OCI-LY1 (cell line): Measurements from ENCODE around the gene ELOA.

ENCODE experiments used
- H2AFZ ChIP-seq: fragments of 200-600 bp; sonication (generic), shearing (Covaris generic); 2 replicates; pipeline ENCODE4 v1.6.0; 2014; ENCODE audit warnings: antibody characterized with exemption, mild to moderate bottlenecking, low read length
- H3F3A ChIP-seq: fragments of 200-600 bp; sonication (generic), shearing (Covaris generic); 2 replicates; pipeline ENCODE4 v1.6.0; 2014; ENCODE audit warnings: mild to moderate bottlenecking, antibody characterized with exemption, low read length, moderate library complexity; ENCODE audit not compliant: insufficient read depth
- H3K27ac ChIP-seq: fragments of 200-600 bp; sonication (generic); 2 replicates; pipeline ENCODE4 v1.5.1; 2014; ENCODE audit warnings: low read length, mixed run types, mild to moderate bottlenecking, low read depth; ENCODE audit not compliant: poor library complexity, severe bottlenecking
- H3K27me3 ChIP-seq: fragments of 200-600 bp; sonication (generic); 2 replicates; pipeline ENCODE4 v1.6.0; 2014; ENCODE audit warnings: antibody characterized with exemption, mild to moderate bottlenecking, low read length, moderate library complexity; ENCODE audit not compliant: insufficient read depth
- H3K36me3 ChIP-seq: fragments of 200-600 bp; sonication (generic); 2 replicates; pipeline ENCODE4 v1.6.1; 2014; ENCODE audit warnings: mild to moderate bottlenecking, antibody characterized with exemption, low read length, moderate library complexity, mixed read lengths; ENCODE audit not compliant: insufficient read depth
- H3K4me1 ChIP-seq: fragments of 200-600 bp; sonication (generic); 2 replicates; pipeline ENCODE4 v1.5.1; 2014; ENCODE audit warnings: mild to moderate bottlenecking, low read length, moderate library complexity; ENCODE audit not compliant: insufficient read depth, severe bottlenecking
- H3K4me2 ChIP-seq: fragments of 200-600 bp; sonication (generic), shearing (Covaris generic); 2 replicates; pipeline ENCODE4 v1.6.1; 2014; ENCODE audit warnings: low read length
- H3K4me3 ChIP-seq: fragments of 200-600 bp; sonication (generic); 2 replicates; pipeline ENCODE4 v1.5.1; 2014; ENCODE audit warnings: low read length, low read depth, mild to moderate bottlenecking, mixed read lengths; ENCODE audit not compliant: poor library complexity, severe bottlenecking
- H3K79me2 ChIP-seq: fragments of 200-600 bp; shearing (Covaris generic); 2 replicates; pipeline ENCODE4 v1.6.1; 2016; ENCODE audit warnings: mixed run types, low read length, mixed read lengths; ENCODE audit not compliant: insufficient read depth
- H3K9ac ChIP-seq: fragments of 200-600 bp; sonication (generic), shearing (Covaris generic); 2 replicates; pipeline ENCODE4 v1.6.1; 2014; ENCODE audit warnings: mild to moderate bottlenecking, low read length, mixed read lengths
- H3K9me2 ChIP-seq: fragments of 200-600 bp; sonication (generic), shearing (Covaris generic); 2 replicates; pipeline ENCODE4 v1.6.1; 2014; ENCODE audit warnings: low read depth, mild to moderate bottlenecking, low read length, mixed read lengths
- H3K9me3 ChIP-seq: fragments of 200-600 bp; shearing (Covaris generic); 2 replicates; pipeline ENCODE4 v1.6.1; 2014; ENCODE audit warnings: low read length, mixed read lengths
- H4K20me1 ChIP-seq: fragments of 200-600 bp; sonication (generic), shearing (Covaris generic); 2 replicates; pipeline ENCODE4 v1.6.0; 2016; ENCODE audit warnings: mild to moderate bottlenecking, low read length; ENCODE audit not compliant: insufficient read depth
- EZH2 ChIP-seq: fragments of 200-600 bp; sonication (generic), shearing (Covaris generic); IDR thresholded peaks from 2 replicates; pipeline ENCODE4 v1.8.0; 2017; ENCODE audit warnings: borderline replicate concordance, mixed run types, mild to moderate bottlenecking, antibody characterized with exemption, low read length, moderate library complexity, mixed read lengths
- TF ChIP-seq, protein P1 (sequence below): fragments of 200-600 bp; sonication (generic), shearing (Covaris generic); IDR thresholded peaks from 2 replicates; pipeline ENCODE4 v1.5.1; 2017; ENCODE audit warnings: mild to moderate bottlenecking, antibody characterized with exemption, low read length, moderate library complexity, mixed read lengths

ELOA gene

DNA sequence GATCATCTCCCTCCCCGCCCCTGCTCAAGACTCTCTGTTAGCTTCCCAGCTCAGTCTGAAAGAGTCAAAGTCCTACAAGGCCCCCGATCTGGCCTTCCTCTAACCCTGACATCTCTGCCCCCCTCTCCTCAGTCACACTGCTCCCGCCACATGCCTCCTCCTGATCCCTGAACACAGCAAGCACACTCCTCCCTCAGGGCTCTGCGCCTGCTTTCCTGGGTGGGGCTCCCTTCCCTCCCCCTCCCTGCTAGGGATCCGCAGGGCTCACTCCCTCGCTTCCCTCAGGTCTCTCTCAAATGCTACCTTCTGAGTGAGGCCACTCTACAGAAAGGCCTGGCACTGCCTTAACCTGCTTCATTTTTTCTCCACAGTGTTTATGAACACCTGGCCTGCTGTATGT is 63.0 kb downstream of the ELOA start:
- Histone ChIP-seq H3F3A (no peaks in the 10 kb centered on the region), H3K4me3 (no peak overlapping the region), H3K9me3 (no peaks in the 10 kb centered on the region), H2AFZ (no peak overlapping the region), H3K27ac (no peak overlapping the region), H3K4me2 (no peak overlapping the region), H3K9ac (no peak overlapping the region), H3K79me2 (no peaks in the 10 kb centered on the region), H3K36me3 (peaks cover 4% of the 10 kb centered on the region; the same call in 1 of the 2 replicates), H3K27me3 (no peaks in the 10 kb centered on the region), H4K20me1 (no peaks in the 10 kb centered on the region), H3K9me2 (no peaks in the 10 kb centered on the region), H3K4me1 (peaks cover 18% of the 10 kb centered on the region)
- TF ChIP-seq, protein P1, sequence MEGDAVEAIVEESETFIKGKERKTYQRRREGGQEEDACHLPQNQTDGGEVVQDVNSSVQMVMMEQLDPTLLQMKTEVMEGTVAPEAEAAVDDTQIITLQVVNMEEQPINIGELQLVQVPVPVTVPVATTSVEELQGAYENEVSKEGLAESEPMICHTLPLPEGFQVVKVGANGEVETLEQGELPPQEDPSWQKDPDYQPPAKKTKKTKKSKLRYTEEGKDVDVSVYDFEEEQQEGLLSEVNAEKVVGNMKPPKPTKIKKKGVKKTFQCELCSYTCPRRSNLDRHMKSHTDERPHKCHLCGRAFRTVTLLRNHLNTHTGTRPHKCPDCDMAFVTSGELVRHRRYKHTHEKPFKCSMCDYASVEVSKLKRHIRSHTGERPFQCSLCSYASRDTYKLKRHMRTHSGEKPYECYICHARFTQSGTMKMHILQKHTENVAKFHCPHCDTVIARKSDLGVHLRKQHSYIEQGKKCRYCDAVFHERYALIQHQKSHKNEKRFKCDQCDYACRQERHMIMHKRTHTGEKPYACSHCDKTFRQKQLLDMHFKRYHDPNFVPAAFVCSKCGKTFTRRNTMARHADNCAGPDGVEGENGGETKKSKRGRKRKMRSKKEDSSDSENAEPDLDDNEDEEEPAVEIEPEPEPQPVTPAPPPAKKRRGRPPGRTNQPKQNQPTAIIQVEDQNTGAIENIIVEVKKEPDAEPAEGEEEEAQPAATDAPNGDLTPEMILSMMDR = no peak
- TF ChIP-seq EZH2 = no peak

DNA sequence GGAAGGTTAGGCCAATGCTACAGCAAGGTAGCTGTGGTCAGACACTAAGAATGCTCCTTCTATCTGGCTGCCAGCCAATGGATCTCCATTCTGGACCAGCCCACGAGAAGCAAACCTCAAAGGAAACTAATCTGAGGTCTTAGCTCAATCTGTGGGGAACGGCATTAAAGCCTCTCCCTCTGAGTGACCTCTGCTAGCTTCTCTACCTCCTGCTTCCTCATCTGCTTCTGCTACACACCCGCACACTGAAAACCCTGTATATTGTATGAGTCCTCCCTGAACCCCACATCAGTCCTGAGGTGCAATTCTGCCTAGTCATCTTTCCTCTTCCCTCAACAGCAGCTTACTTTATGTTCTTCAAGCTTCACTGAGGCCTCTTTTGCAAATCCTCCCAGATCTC is 64.2 kb downstream of the ELOA start:
- Histone ChIP-seq H3K4me1 (peaks cover 13% of the 10 kb centered on the region), H3K4me3 (no peak overlapping the region), H3K9me3 (no peaks in the 10 kb centered on the region), H3K27me3 (no peaks in the 10 kb centered on the region), H3K79me2 (no peaks in the 10 kb centered on the region), H3K4me2 (no peak overlapping the region), H2AFZ (no peak overlapping the region), H3K27ac (no peak overlapping the region), H3K9me2 (no peaks in the 10 kb centered on the region), H3K36me3 (peaks cover 4% of the 10 kb centered on the region; the same call in 1 of the 2 replicates), H4K20me1 (no peaks in the 10 kb centered on the region), H3F3A (no peaks in the 10 kb centered on the region), H3K9ac (no peak overlapping the region)
- TF ChIP-seq EZH2 = no peak
- TF ChIP-seq, protein P1 = no peak

DNA sequence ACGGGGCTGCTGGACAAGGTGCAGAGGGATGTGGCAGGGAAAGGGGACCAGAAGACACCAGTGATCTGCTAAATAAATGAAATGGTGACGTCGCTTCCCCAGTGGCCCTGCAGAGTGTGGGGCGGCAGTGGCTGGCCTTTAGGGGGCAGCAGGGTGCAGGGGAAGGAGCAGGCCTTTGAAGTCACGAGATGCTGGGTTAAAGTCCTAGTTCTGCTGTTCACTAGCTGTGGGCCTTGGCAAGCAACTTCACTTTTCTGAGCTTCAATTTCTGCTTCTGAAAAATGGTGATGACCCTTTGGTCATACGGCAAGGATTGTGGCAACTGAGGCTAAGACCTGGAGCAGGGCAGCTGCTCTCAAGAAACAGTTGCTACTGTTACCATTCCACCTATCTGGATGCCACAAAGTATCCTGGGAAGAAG is 66.5 kb downstream of the ELOA start:
- H3K36me3 ChIP-seq = peaks cover 11% of the 10 kb centered on the region; the same call in 1 of the 2 replicates
- H3K27me3 ChIP-seq = no peaks in the 10 kb centered on the region
- no peak overlapping the region for H3K9ac ChIP-seq
- H3K27ac ChIP-seq = peak overlapping the region; percentile 37
- no peaks in the 10 kb centered on the region for H4K20me1 ChIP-seq
- H3K4me2 ChIP-seq = no peak overlapping the region
- no peaks in the 10 kb centered on the region for H3K9me3 ChIP-seq
- peaks cover 13% of the 10 kb centered on the region for H3K4me1 ChIP-seq
- no peaks in the 10 kb centered on the region for H3K9me2 ChIP-seq
- no peaks in the 10 kb centered on the region for H3F3A ChIP-seq
- TF ChIP-seq, protein P1 = peak; percentile 96
- no peak for TF ChIP-seq EZH2
- H2AFZ ChIP-seq = no peak overlapping the region
- H3K79me2 ChIP-seq = no peaks in the 10 kb centered on the region
- no peak overlapping the region for H3K4me3 ChIP-seq
